NCI-H2081 (cell line): ENCODE data around the gene MAP1LC3B.
"Not testable (repeated sequence)": the region's sequence is repeated elsewhere in the genome, so short reads cannot be mapped to it uniquely, and the experiment has no call there.

Experiments used
- DNase-seq, 2 experiments: peaks; one replicate each; lab custom pipeline; 2025; lab: John Stamatoyannopoulos, UW

MAP1LC3B gene

DNA sequence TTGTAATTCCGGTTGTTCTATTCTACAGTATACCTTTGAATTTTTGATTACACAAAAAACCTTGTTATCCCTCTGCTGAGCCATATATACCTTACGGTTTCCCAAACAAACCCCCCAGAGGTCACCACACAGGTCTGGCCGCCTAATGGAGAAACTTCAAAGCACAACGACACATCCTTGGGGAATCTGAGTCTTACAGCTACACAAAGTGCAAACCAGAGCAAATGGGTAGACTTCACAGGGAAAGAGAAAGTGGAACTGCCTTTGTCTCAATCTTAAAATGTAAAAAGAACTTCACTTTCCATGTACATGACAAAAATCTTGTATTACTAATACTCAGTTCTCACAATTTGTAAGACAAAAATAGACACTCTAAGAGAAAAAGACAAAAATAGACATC lies 11.3 kb upstream of the MAP1LC3B start:
- no peak for DNase-seq

DNA sequence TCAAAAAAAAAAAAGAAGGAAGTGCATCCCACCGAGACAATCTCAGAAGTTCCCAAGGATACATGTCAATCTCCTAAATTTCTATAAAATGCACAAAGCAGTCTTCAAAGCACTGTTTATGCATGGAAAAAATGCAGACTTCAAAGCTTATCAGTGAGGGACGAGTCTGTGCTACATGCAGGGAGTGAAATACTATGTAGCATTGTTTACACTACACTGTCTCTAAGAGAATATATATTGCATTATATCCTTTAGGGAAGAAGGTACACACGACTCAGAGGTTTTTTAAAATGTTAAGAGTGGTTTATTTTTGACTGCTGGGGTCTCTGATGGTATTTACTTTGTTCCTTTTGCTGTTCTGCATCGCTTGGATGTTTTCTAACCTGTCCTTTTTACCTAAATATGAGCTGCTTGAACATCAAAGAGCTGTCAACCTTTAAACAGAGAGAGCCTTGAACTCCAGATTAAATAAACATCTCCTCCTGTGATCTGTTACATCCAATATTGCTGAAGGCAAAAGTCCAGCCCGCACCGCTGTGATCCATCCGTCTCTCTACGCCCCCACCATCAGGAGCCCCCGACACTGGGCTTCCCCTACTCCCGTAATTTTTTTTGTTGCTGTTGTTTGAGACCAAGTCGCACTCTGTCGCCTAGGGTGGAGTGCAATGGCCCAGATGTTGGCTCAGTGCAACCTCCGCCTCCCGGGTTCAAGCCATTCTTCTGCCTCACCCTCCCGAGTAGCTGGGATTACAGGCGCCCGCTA lies 9.9 kb upstream of the MAP1LC3B start:
- no peak for DNase-seq

DNA sequence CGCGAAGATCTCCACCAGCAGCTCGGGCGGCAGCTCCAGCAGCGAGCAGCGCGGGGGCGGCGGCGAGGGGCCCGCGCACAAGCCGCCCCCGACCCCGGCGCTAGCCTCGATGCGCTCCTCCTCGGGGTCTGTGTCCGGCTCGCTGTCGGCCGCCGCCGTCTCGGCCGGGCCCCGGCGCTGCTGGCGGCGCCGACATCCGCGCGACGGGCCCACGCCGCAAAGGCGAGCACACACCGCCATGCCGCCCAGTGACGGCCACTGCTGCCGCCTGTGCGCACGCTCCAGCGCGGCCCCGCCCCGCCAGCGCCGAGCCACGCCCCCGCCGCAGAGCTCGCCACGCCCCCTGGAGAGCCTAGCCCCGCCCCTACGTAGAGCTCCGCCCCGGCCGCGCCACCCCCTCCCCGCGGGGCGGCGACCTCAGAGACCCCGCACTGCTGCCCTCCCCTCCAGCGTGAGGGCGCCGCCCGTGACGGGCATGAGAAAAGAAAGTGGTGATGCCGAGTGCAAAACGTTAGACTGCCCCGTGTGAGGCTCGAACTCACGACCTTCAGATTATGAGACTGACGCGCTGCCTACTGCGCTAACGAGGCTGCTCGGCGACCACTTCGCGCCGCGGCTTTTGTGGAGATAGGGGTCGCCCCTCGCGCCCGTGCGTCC lies 8.5 kb upstream of the MAP1LC3B start, which contains the start of gene FBXO31:
Gene FBXO31 (minus strand): TSS at position 272 of the 657 bp plus-strand sequence. CDS start 32 bp downstream, at position 240.
- DNase-seq, result peak; percentile 63 to 74

DNA sequence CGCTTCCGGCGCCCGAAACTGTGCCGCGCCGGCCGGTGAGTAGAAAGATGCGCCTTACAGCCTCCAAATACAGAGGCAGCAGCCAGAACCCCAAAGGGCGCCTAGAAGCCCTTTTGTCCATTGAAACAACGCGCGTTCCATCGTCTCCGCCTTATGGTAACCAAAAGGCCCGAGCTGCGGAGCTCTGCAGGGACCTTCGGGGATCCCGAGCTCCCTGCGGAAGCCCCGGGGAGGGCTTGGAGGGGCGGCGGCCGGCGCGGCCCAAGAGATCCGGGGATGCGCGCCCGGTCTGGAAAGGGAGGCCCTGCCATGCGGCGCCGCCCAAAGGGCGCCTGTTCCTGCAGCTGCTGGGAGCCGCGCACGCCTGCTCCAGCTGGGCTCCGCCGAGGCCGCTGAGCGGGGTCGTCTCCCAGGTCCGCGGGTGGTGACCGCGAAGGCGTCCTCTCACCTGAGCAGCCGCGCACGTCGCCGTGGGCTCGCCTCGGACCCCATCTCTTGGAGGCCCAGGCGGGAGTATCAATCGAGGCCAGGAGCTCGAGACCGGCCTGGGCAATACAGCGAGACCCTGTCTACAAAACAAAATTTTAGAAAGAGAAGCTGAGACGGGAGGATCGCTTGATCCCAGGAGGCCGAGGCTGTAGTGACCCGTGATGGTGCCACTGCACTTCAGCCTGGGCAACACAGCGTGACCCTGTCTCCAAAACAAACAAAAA lies 7.8 kb upstream of the MAP1LC3B start:
- DNase-seq, result peak; percentile 52 to 74

DNA sequence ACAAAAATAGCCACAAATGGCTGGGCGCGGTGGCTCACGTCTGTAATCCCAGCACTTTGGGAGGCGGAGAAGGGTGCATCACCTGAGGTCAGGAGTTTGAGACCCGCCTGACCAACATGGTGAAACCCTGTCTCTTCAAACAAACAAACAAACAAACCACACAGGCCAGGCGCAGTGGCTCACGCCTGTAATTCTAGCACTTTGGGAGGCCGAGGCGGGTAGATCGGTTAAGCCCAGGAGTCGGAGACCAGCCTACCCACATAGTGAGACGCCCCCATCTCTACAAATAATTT lies 7.3 kb upstream of the MAP1LC3B start:
- DNase-seq, result not testable (repeated sequence)

DNA sequence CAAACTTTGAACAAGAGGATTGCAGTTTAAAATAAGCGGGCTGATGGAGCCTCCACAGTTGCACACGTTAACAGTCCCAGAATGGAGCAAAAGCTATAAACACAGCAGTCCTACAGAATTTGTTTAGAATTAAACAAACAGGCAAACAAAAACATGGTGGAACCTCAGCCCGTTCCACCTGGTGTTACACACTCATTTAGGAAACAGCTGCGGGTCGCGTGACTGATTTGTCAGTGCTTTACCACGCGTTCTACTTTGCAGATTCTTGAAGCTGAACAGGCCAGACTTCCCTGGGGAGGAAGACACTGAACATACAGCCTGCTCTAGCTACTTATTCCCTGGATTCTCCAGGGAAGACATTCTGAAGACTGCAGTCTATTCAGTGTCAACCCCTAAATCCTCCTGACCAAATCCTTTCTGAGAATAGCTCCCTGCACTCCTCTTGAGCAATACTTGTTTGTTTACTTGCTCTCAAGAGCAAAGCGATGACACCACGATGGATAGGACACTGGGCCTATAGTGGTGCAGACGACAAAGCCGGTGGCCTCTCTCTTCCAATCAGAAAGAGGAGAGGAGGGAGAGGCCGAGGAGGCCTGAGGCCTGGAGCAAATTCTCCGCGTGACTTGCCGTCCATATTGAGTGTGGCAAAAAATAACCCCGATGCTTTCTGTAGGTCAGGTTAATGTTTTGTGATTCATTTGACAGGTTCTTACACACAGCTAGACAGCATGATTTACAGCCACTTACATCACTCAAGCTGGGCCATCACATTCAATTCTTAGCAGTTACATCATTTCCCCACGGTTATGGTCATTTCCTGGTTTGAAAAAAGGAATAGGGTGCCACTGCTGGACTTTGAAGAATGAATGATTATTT lies 4.0 kb upstream of the MAP1LC3B start:
- DNase-seq, result peak; percentile 88 to 93

DNA sequence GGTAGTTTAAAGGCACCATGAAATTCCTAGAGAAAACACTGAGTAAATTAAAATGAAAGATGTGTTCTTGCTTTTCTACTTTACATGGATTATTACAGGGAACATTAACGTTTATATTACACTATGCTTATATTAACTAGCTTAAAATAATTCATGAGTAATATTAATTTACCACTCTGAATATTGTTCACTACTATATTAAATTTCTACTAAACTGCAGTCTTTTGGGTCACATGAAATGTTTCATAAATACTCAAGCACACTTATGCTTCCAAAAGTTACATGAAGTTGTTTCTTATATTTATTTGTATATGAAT lies 3.4 kb upstream of the MAP1LC3B start:
- DNase-seq, result no peak

DNA sequence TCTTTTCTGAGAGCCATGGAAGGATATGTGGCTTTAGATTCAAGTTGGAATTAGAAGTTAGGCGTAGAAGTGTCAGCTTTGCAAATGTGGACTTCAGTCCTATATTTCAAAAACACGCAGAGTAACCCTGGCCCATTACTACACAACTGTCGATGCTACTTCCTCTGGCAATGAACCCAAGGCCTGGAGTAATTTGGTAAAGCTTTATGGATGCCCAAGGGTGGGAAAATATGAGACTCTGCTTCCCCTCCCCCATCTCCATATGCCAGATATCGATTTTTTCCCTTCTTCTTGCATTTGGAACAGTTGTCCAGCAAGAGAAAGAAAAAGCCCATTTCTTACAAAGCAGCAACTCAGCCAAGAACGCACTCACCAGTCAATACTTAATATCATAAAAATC lies 2.9 kb upstream of the MAP1LC3B start:
- no peak for DNase-seq

DNA sequence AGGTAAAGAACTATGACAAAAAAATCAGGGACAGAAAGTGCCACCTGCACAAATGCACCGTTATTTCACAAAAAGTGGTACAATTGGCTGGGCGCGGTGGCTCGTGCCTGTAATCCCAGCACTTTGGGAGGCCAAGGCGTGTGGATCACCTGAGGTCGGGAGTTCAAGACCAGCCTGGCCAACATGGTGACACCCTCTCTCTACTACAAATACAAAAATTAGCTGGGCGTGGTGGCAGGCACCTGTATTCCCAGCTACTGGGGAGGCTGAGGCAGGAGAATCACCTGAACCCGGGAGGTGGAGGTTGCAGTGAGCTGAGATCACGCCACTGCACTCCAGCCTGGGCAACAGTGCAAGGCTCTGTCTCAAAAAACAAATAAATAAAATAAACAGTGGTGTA lies 2.2 kb upstream of the MAP1LC3B start:
- not testable (repeated sequence) for DNase-seq

DNA sequence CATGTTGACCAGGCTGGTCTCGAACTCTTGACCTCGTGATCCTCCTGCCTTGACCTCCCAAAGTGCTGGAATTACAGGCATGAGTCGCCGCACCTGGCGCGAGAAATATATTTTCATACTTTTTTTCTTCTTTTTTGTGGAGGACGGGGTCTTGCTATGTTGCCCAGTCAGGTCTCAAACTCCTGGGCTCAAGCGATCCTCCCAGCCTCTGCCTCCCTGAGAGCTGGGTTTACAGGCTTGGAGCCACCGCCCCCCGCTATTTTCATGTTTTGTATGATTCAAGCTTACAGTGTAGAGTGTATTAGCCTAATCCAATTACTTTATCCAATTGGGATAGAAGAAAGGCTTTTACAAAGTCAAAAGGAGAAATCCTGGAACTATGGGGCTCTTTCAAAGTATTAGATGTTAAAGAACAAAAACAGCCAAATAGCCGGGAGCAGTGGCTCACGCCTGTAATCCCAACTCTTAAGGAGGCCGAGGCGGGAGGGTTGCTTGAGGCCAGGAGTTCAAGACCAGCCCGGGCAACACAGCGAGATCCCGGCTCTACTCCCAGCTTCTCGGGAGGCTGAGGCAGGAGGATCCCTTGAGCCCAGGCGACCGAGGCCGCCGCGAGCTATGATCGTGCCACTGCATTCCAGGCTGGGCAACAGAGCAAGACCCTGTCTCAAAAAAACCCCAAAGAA lies 1.4 kb upstream of the MAP1LC3B start:
- DNase-seq, result no peak

DNA sequence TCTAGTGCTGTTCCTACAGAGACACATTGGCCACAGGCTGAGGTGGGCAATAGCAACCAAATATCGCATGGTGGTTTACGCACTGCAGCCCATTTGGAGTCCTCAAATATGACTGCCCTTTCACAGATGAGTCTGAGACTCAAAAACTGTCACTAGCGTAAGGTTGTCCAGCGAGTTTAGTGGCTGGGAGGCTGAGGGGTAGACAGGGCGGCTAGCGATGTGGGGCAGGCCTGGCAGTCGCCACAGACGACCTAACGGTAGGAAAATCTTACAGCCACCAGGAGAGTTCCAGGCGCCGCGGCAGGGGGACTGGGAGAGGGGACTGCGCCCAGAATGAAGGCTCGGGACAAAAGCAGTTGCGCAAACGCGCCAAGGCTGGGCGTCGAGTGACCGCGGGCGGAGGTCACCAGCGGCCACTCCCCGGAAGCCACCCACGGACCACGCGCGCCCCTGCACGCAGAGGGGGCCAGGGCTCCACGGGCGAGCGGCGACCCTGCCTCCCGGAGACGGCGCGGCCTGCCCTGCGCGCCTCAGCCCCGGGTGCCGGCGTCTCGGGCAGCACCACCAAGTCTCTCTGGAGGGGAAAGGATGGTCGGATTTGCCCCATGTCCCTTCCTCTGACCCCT lies 699 bp upstream of the MAP1LC3B start:
- peak in 1 of 2 experiments; percentile 17 for DNase-seq

DNA sequence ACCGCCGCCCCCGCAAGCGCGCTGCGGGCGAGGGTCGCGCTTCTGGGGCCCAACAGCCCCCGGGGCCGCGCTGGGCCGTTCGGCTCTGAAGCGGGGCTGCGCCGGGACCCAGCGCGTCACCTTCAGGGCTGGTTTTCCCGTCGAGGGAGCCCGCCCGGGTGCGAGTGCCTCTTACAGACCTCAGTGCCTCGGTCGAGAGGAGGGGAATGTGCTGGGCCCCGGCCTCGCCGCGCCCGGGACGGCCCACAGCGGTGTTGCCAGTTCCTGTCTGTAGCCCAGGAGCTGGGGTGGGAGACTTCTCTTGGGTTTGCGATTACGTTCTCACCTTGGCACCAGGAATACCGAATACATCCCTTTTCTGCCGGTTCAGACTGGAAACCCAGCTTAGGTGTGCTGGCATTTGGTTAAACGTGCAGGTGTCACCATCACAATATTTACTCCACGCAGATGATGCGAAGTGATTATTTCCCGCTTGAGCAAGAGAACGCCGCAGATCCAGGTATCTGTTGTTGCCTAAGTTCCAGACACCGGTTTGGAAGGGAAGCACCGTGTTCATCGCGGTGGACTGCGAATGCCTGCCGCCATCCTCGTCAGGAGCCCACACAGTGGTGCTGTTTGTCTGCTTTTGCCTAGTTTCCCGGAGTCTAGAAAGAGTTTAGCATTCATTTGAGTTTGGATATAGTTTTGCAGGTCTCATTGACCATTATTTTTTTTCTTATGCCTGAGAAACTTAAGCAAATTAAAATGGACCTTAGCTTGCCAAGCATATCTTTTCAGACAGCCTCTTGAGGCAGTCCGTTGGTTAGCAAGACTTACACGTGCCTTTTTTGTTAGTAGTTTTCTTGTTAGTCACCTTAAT lies 914 bp downstream of the MAP1LC3B start:
- peak in 1 of 2 experiments; percentile 19 for DNase-seq

DNA sequence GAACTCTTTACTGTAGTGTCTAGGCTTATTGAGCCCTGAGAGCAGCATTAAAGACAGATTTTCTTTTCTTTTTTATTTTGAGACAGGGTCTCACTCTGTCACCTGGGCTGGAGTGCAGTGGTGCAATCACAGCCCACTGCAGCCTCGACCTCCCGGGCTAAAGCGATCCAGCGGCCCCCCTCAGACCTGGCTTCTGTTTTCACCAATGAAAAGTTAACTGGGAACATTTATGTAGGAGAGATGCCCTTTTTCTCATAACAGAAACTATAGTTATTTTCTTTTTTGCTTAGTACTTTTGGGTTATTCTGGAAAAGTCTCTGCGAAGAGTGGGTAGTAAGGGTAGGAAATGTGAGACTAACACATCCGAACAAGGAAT lies 1.5 kb downstream of the MAP1LC3B start:
- no peak for DNase-seq

DNA sequence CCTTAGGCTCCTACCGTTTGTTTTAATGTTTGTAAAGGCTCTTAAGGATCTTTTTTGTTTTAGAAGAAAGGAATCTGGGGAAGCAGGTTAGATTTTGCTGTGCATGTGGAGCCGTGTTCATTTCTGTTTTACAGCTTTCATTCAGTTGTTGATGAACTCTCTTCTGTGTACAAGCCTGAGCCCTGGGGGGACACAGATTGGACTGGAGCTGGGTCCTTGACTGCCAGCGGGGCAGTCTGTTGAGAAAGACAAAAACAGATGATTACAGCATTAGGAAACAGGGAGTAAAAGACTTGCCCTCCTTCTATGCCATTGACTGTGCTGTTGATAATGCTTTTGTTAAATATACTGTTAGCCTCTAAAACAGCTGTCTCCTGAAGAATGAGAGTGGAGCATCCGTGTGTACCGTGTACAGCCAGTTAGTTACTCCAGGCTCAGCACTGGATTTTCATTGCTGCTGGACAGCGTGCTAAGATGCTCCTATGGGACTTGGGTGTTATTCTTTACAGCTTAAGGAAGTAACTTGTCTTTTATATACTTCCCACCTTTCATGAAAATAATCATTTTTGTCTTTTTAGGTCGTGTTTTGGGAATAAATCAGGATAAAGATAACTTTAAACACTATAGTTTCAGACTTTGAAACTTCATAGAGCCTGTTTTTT lies 3.2 kb downstream of the MAP1LC3B start:
- DNase-seq, result no peak

DNA sequence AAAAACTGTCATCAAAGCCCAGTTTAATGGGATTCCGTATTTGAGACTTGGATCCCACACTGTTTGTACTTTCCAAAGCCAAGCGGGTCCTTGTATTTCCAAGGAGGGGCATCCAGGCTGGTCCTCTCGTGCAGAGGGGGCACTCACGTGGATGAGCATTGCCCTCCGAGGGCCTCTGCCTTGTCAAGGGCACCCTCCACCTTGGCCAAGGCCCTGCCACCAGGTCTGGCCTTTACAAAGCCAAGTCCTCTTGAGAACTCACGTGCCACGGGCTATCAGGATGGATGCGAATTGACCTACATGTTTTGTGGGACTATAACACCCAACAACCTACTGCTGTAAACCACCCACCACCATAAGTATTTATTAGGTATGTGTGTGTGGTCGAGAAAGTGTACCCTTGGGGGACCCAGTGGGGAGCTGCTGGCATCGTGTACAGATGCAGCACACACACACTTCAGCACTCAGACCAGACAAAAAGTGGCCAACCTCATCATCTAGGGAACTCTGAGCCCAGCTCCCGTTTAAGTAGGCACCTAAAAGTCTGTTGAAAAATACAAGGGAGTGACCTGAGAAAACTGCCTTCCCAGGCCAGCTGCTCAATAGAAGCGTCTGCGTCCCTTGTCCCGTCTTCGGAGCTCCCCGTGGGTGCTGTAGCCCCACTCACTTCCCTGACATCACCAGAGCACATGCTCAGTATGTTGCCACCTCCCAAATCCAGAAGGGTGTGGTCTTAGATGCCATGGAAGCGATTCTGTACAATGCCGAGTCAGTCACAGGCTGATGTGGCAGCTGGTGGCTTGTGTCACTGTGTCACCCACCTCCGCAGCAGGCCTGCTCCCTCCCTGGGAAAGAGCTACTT lies 12.9 kb downstream of the MAP1LC3B start:
- DNase-seq, result no peak

DNA sequence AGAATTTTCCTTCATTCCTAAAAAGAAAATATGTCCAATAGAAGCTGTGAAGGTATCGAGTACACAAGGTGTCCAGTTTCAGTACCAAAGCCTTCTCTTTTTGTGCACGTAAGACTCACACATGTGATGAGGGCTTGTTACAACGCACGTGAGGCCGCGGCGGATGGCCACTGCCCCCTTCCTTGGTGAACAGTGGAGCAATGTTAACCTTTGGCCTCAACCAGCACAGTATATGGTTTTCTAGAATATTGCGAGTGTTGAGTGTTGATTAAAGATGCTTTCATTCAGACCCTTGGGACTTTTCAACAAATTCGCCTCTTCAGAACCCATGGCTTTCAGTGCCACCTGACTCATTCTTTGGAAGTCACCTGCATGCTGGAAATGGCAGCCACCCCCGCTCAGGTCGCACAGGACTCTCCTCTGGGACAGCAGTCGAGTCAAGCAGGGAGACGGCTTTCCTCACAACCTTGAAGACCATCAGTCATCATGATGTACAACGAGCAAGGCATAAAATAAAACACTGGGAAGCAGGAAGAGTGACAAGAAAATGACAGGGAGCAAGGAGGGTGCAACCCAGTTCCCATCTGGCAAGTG lies 14.5 kb downstream of the MAP1LC3B start:
- no peak for DNase-seq

DNA sequence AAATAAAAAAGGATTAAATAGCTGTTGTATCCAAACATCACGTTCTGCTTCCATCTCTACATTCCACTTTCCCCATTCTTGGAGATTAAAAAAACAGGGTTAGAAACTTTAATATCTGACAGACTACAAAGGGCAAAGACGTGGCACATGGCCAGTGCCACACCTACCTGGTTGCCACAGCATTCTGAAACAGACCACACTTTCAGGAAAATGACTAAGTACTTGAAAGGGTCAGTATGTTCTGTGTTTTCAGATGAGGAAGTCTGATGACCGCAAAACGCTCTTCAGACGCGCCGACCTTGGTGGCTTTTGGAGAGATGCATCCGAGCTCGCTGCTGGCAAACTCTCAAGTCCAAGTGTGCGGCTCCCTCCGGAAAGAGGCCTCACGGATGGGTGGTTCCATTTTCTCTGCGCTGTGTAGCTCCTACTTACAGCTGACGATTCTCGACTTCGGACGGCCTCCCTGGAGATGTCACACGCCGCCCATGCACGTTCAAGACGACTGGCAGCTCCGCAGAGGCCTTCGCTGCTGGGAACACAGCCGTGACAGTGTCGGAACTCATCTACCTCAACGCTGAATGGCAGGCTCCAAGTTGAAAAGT lies 15.5 kb downstream of the MAP1LC3B start:
- DNase-seq, result no peak

DNA sequence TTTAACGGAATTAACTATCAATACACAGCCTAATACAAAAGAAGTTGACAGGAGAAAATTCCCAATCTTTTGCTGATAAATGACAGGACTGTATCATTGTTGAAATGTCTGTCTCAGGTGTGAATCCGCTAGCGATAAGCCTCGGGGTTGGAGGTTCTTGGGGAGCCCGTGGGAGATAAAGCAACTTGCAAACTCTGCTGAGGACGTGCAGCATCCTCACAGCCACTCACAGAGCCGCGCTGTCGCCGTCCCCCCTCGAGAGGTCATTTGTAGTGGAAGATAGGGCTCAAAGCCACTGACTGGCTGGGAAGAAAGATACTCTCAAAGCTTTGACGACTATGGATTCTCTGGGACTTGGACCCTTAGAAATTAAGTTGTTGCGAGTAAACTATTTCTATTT lies 17.0 kb downstream of the MAP1LC3B start:
- DNase-seq, result no peak
